ENCODE results near the gene MOB1A.

DNA sequence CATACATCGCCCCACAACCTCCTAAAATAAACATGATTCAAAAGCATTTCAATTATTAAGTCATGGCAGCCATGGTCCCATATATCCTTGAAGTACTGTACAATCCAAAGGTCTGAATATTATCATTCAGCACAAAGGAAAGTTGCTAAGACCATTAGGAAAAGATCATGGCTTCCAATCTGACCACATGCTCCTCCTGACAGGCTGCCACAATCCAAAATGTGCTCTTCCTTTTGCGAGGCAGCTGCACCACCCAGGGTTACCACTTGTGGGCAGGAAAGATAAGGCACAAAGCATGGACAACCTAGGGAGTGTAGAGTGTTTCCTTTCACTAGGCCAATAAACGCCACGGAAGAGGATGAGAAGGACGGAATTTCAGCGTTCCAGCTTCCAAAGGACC is 36.3 kb downstream of the MOB1A start:
- TF ChIP-seq CTCF (IDR thresholded peaks at IDR 0.05 in 2 of 3, conservative IDR thresholded peaks at IDR 0.05 in 1 of 3; ENCODE audit: borderline replicate concordance in 1 of 3, insufficient read depth in 1 of 3, low read depth in 2 of 3, low read length in 2 of 3), result peak; percentile 17 to 57 (median 51); a peak in 4 of 6 replicates
- TF ChIP-seq POLR2A (IDR thresholded peaks at IDR 0.05; ENCODE audit: borderline replicate concordance, extremely low read depth, insufficient read depth, insufficient read length), result no peak
- no peak for TF ChIP-seq ZNF274 (IDR thresholded peaks at IDR 0.05; ENCODE audit: low read depth, low read length)
- TF ChIP-seq SP1 (IDR thresholded peaks at IDR 0.05; ENCODE audit: low read depth), result no peak
- peak; percentile 41 for TF ChIP-seq RAD21 (IDR thresholded peaks at IDR 0.05; ENCODE audit: low read depth)
- TF ChIP-seq TCF7L2 (IDR thresholded peaks at IDR 0.05; ENCODE audit: borderline replicate concordance, extremely low read depth, insufficient read depth, insufficient read length), result no peak
- no peak for TF ChIP-seq REST (IDR thresholded peaks at IDR 0.05; ENCODE audit: low read depth)
